Adrenal gland (tissue), 5 donors: Measurements from ENCODE around the gene IL13RA1.

ENCODE experiments used
- POLR2A ChIP-seq, 2 donors: fragments of 450-650 bp; IDR thresholded peaks; one replicate each; pipeline ENCODE4 v1.6.1; 2017; ENCODE audit warnings: antibody characterized with exemption in 2 of 2, mild to moderate bottlenecking in 2 of 2, moderate library complexity in 1 of 2
- TF ChIP-seq, protein P1 (sequence below), 6 experiments: fragments of 450-650 bp in 4 of 6; fragments of 200-600 bp in 2 of 6; sonication (generic) in 1 of 6; IDR thresholded peaks; 1 replicate in 5 of 6; 2 replicates in 1 of 6; pipeline versions ENCODE4 v1.5.1 to v1.8.0; 2016 to 2021; ENCODE audit warnings: antibody characterized with exemption in 6 of 6, mild to moderate bottlenecking in 2 of 6, moderate library complexity in 1 of 6
- donor health status: DM: no; HTN: no; CAD: no.

DNA sequence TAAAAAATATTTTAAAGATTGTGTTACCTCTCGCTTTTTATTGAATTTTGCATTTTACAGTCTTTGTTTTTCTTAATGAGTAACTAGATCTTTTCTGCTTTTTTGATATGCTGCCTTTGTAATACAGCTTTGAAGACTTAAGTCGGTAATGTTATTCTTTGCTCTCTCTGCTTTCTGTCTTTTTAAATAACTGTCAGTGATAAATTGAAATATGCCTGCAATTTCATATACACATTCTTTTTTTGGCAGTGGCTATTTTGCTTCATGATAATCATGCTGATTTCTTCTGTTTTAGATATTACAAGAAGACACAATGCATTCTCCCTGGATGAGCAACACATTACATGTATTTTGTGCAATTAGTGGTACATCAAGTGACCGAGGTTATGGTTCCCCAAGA, 42.0 kb upstream of the IL13RA1 start:
- TF ChIP-seq, protein P1, sequence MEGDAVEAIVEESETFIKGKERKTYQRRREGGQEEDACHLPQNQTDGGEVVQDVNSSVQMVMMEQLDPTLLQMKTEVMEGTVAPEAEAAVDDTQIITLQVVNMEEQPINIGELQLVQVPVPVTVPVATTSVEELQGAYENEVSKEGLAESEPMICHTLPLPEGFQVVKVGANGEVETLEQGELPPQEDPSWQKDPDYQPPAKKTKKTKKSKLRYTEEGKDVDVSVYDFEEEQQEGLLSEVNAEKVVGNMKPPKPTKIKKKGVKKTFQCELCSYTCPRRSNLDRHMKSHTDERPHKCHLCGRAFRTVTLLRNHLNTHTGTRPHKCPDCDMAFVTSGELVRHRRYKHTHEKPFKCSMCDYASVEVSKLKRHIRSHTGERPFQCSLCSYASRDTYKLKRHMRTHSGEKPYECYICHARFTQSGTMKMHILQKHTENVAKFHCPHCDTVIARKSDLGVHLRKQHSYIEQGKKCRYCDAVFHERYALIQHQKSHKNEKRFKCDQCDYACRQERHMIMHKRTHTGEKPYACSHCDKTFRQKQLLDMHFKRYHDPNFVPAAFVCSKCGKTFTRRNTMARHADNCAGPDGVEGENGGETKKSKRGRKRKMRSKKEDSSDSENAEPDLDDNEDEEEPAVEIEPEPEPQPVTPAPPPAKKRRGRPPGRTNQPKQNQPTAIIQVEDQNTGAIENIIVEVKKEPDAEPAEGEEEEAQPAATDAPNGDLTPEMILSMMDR (IDR thresholded peaks at IDR 0.05) = no peak
- TF ChIP-seq POLR2A (IDR thresholded peaks at IDR 0.05) = no peak
